Caki2 (cell line): ENCODE results near the gene SNX25. TPM values are rescaled to one million over a fixed set of nuclear protein-coding genes. Genes with fewer than 3 reads are reported as not detected.
A peak's percentile ranks its signal among the peaks of the same experiment; 100 is the strongest.
"Not testable (repeated sequence)": the region's sequence is repeated elsewhere in the genome, so short reads cannot be mapped to it uniquely, and the experiment has no call there.

ENCODE experiments used
- DNase-seq: peaks from one replicate; pipeline ENCODE4 v3.0.0-alpha.2; 2015; ENCODE audit warnings: low read depth
- in situ Hi-C: cut with HindIII; loops from 2 replicates; pipeline ENCODE4 v1.10.0; 2016; ENCODE audit warnings: low sequenced_read_pairs, low pct_unique_long_range_greater_than_20kb, mixed read lengths
- total RNA-seq: library from RNA; depleted of rRNA; stranded (reverse); fragments of >200 nt; shearing (Covaris generic); gene quantifications from 2 replicates; pipeline ENCODE4 v1.2.3, GENCODE V29; 2014; ENCODE audit warnings: low replicate concordance

SNX25 gene
- total RNA-seq, 1 experiment from 2014 or later = 26.2 TPM

DNA sequence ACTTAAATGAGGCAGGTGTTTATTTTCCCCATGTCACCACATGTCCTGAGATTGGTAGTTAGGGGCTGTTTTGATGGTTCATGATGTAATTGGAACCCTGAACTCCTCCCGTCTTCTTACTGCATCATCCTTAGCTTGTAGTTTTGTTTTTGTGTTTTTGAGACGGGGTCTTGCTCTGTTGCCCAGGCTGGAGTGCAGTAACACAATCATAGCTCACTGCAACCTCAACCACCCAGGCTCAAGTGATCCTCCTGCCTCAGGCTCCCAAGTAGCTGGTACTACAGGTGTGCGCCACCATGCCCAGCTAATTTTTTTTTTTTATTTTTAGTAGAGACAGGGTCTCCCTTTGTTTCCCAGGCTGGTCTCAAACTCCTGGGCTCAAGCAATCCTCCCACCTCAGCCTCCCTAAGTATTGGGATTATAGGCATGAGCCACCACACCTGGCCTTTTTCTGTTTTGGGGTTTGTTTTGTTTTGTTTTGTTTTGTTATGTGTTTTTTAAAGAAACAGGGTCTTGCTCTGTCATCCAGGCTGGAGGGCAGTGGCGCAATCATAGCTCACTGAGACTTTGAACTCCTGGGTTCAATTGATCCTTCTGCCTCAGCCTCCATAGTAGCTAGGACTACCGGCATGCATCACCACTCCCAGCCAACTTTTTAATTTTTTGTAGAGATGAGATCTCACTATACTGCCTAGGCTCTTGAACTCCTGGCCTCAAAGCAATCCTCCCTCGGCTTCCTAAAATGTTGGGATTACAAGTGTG, 76.4 kb downstream of the SNX25 start:
- no peak for DNase-seq
- in situ Hi-C loops = no loop called here

DNA sequence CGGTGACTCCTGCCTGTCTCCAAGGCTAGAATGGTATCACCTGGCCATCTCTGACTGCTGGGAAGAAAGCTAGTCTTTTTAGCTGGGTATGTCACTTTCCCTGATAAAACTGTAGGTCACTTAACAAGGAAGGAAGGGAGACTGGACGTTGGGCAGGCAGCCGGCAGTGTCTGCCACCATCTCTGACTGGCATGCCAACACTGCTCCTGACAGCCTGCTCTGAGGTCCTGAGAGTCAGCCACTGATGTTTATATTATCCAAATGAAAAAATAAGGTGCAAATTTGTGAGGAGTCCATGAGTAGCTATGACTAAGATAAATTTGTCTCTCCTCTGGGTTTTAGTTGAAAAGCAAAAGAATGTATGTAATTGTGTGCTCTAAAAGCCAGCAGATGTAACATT, 77.2 kb downstream of the SNX25 start:
- DNase-seq = no peak
- in situ Hi-C loops = no loop called here

DNA sequence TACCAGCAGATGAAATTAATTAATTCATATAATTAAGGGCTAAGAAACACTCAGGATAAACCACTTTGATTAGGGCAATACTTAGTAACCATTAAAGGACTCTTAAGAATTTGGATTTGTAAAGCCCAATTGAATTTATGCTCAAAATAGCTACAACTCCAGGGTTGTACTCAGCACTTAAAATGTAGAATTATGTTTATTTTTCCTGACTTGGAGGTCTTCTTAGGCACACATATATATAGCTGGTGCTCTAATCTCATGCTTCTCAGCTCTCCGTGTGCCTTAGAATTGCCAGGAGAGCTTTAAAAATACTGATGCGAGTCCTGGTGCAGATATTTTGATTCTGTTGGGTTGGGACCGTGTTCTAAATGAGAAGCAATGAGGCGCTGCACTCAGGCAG, 77.6 kb downstream of the SNX25 start:
- in situ Hi-C loops = no loop called here
- DNase-seq = no peak

GRCh38 chr4:185290018-185290607, 80.7 kb downstream of the SNX25 start:
- in situ Hi-C loops = no loop called here
- no peak for DNase-seq

DNA sequence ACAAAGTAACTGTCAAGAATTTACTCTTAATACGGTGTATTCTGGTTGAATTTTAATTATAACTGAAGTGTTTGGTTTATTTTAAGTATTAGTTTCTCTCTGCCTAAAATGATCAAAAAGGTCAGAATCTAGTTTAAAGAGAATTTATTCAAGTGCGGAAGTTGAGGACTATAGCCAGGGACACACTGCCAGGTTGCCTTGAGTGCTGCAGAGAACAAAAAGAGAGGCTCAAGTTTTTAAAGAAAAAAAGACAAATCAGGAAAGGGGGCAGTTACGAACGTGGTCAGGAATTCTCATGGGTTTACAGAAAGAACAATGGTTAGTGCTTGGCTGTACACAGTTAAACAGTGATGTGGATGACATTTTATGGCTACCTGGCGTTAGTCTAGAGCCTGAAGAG, 81.3 kb downstream of the SNX25 start:
- in situ Hi-C loops = no loop called here
- DNase-seq = no peak

GRCh38 chr4:185293202-185293601, 83.8 kb downstream of the SNX25 start:
- DNase-seq = no peak
- in situ Hi-C loops = no loop called here

DNA sequence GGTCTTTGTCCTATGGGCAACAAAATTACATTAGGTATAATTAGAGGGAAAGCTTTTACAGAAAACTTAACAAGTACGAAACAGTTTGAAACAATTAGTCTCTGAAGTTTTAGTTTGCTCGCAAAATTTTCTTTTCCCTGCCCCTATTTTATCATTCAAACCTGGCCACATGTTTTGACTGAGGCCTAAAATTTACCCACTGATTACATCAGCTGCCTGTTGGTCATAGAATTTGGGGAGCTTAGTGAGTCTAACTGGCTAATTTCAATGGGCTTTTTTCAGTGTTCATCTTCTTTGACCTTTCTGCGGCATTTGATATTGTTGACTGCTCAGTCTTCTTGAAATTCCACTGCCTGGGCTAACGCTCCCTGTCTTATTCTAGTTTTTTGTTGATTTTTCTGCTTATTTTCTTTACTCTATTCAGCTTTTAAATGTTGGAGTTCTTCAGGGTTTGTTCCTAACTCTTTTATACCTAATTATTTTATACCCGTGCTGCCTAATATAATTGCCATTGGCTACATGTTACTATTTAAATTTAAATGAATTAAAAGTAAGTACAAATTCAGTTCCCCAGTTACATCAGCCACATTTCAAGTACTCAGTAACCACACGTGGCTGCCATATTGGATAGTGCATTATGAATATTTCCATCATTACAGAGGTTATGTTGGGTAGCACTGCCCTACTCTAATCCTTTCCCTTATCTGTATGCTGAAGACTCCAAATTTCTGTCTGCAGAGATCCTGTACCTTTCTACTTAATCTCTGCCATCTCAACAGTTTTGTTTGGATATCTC, 87.5 kb downstream of the SNX25 start:
- DNase-seq = no peak
- in situ Hi-C loops = no loop called here

DNA sequence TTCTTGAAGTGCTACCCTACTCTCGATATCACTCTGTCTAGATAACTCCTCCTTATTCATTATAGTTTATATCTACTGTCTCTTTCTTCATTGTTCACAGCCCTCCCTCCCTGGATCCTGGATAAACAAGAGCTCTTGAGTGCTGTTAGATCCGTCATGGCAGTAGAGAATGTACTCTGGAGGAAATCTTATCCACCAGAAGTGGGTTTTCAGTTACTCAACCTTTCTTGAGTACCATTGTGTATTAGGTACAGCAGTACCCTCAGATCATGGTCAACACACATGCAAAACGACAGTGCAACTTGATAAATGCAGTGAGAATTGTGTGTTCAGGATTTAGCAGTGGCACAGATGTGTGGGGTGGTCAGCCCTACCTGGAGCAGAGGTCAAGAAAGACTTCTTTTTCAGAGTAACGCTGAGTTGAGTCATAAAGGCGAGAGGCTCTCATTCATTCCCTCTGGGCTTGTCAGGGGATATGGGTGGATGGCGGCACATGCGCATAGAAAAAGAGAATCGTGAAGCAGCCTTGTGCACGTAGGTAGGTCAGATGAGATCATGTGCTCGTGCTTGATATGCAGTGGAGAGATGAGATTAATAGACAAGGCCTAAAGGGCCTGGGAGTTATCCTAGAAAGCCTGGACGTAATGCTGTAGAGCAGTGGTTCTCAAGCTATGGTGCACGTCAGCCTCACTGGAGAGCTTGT, 89.5 kb downstream of the SNX25 start:
- in situ Hi-C loops = no loop called here
- DNase-seq = no peak

DNA sequence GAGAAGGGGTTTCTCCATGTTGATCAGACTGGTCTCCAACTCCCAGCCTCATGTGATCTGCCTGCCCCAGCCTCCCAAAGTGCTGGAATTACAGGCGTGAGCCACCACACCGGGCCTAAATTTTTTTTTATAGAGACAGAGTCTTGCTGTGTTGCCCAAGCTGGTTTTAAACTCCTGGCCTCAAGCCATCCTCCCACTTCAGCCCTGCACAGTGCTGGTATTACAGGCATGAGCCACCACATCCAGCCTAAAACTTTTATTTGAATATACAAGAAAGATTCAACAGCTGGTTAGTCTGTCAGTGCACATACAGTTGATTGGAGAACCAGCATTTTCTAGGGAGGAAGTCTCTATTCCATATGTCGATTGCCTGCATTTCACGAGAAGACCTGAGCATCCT, 95.1 kb downstream of the SNX25 start:
- in situ Hi-C loops = no loop called here
- DNase-seq = no peak

DNA sequence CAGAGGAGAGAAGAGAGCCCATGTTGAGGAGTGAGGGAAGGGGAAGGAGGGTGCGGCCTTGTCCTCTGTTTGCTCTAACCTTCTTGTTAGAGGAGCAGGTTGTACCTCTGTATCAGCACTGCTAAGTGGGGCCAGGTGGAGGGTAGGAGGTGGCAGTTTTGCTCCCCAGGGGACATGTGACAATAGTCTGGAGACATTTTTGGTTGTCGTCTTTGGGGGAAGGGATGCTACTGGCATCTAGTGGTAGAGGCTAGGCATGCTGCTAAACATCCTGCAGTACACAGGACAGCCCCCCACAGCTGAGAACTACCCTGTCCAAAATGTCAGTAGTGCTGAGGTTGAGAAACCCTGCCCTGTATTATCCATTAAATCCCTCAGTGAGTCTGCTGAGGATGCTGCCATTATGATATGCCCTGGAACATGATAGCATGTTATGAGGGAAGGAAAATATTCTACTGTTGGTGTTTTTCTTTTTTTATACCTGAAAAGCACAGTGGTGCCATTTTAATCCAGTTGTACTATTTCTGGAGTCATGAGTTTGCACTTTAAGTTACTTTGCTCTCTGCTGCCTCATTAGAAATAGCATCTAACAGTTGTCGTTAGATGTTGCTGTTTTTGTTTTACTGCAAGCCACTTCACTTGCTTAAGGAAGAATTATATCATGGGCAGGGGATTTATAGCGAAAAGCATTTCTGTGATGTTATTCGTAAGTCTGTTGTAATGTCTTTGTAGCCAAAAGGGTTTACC, 95.7 kb downstream of the SNX25 start:
- in situ Hi-C loops = no loop called here
- peak; percentile 67 for DNase-seq

- DNase-seq = peak; percentile 96
- in situ Hi-C loops = no loop called here
Measured at GRCh38 chr4:185305979-185306442, 96.6 kb downstream of the SNX25 start.

- in situ Hi-C loops = no loop called here
- peak; percentile 78 for DNase-seq
Measured at GRCh38 chr4:185307136-185307950, 97.9 kb downstream of the SNX25 start.

DNA sequence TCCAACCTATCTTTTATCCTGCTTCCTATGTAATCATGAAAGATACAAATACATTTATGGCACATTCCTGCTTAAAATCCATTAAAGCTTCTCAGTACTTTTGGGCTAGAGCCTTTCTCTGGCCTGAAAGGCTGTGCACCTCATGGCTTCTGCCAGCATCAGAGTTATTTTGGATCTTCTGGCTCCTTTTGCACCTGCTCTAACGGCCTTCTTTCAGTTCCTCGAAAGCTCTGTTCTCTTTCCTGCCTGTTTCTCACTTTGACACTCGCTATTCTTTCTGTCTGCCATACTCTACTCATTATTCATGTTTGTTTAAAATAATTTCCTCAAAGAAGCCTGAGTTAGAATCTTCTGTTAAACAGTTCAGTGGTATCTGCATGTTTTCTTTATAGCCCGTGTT, 100.4 kb downstream of the SNX25 start:
- in situ Hi-C loops = no loop called here
- no peak for DNase-seq

- DNase-seq = no peak
- in situ Hi-C loops = no loop called here
Measured at GRCh38 chr4:185311113-185311888, 101.9 kb downstream of the SNX25 start.

DNA sequence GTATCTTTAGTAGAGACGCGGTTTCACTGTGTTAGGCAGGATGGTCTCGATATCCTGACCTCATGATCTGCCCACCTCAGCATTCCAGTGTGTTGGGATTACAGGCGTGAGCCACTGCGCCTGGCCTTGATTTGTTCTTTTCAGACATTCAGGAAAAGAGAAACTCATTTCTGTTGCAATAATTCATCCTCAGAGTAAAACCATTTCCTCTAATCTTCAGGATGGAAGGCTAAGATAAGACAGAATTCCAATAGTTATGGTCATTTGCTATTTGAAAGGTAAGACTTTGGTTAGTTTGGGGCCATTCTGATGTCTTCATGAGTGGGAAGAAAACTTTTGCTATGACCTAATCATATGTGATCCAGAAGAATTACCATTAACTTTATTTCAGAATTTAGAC, 103.3 kb downstream of the SNX25 start:
- no peak for DNase-seq
- in situ Hi-C loops = no loop called here

DNA sequence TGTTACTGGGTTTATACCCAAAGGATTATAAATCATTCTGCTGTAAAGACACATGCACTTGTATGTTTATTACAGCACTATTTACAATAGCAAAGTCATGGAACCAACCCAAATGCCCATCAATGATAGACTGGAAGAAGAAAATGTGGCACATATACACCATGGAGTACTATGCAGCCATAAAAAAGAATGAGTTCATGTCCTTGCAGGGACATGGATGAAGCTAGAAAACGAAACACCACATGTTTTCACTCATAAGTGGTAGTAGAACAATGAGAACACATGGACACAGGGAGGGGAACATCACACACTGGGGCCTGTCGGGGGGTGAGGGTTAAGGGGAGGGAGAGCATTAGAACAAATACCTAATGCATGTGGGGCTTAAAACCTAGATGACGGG, 108.1 kb downstream of the SNX25 start:
- DNase-seq, in situ Hi-C loops: not testable (repeated sequence)

GRCh38 chr4:185317880-185318279, 108.5 kb downstream of the SNX25 start:
- no peak for DNase-seq
- in situ Hi-C loops = no loop called here
